NCI-H1694 (cell line): ENCODE results near the gene KDM5B.
"Not testable (repeated sequence)": the region's sequence is repeated elsewhere in the genome, so short reads cannot be mapped to it uniquely, and the experiment has no call there.

Source experiments
- DNase-seq: peaks from one replicate; lab custom pipeline; 2025; lab: John Stamatoyannopoulos, UW

Gene KDM5B

GRCh38 chr1:202812176-202813026 lies 4.2 kb upstream of the KDM5B start:
- DNase-seq: no peak

GRCh38 chr1:202811296-202812175 lies 3.3 kb upstream of the KDM5B start:
- DNase-seq: no peak

- peak; percentile 74 for DNase-seq
Measured at GRCh38 chr1:202810615-202811295, 2.5 kb upstream of the KDM5B start, which contains the start of gene PCAT6. TSS of gene PCAT6 (plus strand) at chr1:202810954.

- no peak for DNase-seq
Measured at GRCh38 chr1:202810193-202810614, 2.0 kb upstream of the KDM5B start.

GRCh38 chr1:202809597-202810159 lies 1.5 kb upstream of the KDM5B start:
- DNase-seq: no peak

GRCh38 chr1:202807451-202807925 lies 733 bp downstream of the KDM5B start:
- DNase-seq: no peak

GRCh38 chr1:202806845-202807450 lies 1.3 kb downstream of the KDM5B start:
- no peak for DNase-seq

GRCh38 chr1:202805886-202806844 lies 2.1 kb downstream of the KDM5B start:
- DNase-seq: no peak

- DNase-seq: no peak
Measured at GRCh38 chr1:202804126-202804525, 4.1 kb downstream of the KDM5B start.

- no peak for DNase-seq
Measured at GRCh38 chr1:202802998-202803932, 5.0 kb downstream of the KDM5B start.

GRCh38 chr1:202802034-202802433 lies 6.2 kb downstream of the KDM5B start:
- DNase-seq: no peak

GRCh38 chr1:202801175-202801574 lies 7.0 kb downstream of the KDM5B start:
- DNase-seq: no peak

GRCh38 chr1:202800742-202801141 lies 7.5 kb downstream of the KDM5B start:
- no peak for DNase-seq

- no peak for DNase-seq
Measured at GRCh38 chr1:202798792-202799331, 9.4 kb downstream of the KDM5B start.

- DNase-seq: no peak
Measured at GRCh38 chr1:202798260-202798659, 10.0 kb downstream of the KDM5B start.

- no peak for DNase-seq
Measured at GRCh38 chr1:202796670-202797069, 11.6 kb downstream of the KDM5B start.

- DNase-seq: not testable (repeated sequence)
Measured at GRCh38 chr1:202794931-202795330, 13.3 kb downstream of the KDM5B start.

GRCh38 chr1:202794051-202794740 lies 14.0 kb downstream of the KDM5B start:
- DNase-seq: no peak
